Tibial nerve (tissue), 4 donors: ENCODE measurements around the gene PHTF2.

Experiments
- EP300 ChIP-seq, 2 donors: sonication (generic); formaldehyde crosslinking; IDR thresholded peaks; one replicate each; pipeline ENCODE4 v1.6.1; 2017; ENCODE audit warnings: antibody characterized with exemption in 2 of 2, mild to moderate bottlenecking in 1 of 2
- POLR2A ChIP-seq, 2 donors: fragments of 450-650 bp; IDR thresholded peaks; one replicate each; pipeline ENCODE4 v1.6.1; 2017; ENCODE audit warnings: antibody characterized with exemption in 2 of 2, mild to moderate bottlenecking in 2 of 2, moderate library complexity in 2 of 2
- TF ChIP-seq, protein P1 (sequence below), 5 experiments: fragments of 200-600 bp in 3 of 5; fragments of 450-650 bp in 2 of 5; sonication (generic) in 3 of 5; IDR thresholded peaks; one replicate each; pipeline ENCODE4 v1.5.1; 2016 to 2019; ENCODE audit warnings: antibody characterized with exemption in 5 of 5, mild to moderate bottlenecking in 3 of 5, moderate library complexity in 2 of 5

DNA sequence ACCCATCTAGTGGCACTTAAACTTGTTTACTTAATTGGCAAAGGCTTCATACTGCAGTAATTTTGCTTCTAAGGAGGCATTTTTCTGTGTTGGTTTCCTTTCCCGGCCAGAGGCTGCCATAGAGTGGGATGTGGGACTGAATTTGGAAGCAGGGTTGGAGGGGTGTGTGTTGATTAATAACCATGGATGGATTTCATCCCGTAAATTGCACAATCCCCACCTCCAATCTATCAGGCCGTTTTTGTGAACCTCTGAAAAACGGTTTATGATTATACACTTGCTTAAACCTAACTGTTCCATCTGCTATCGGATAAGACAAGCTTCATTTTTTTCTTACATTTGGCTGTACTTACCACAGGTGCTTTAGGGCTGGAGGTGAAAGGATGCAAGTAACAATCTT, 1.6 kb upstream of the PHTF2 start:
- TF ChIP-seq, protein P1, sequence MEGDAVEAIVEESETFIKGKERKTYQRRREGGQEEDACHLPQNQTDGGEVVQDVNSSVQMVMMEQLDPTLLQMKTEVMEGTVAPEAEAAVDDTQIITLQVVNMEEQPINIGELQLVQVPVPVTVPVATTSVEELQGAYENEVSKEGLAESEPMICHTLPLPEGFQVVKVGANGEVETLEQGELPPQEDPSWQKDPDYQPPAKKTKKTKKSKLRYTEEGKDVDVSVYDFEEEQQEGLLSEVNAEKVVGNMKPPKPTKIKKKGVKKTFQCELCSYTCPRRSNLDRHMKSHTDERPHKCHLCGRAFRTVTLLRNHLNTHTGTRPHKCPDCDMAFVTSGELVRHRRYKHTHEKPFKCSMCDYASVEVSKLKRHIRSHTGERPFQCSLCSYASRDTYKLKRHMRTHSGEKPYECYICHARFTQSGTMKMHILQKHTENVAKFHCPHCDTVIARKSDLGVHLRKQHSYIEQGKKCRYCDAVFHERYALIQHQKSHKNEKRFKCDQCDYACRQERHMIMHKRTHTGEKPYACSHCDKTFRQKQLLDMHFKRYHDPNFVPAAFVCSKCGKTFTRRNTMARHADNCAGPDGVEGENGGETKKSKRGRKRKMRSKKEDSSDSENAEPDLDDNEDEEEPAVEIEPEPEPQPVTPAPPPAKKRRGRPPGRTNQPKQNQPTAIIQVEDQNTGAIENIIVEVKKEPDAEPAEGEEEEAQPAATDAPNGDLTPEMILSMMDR (IDR thresholded peaks at IDR 0.05), result no peak
- no peak for TF ChIP-seq POLR2A (IDR thresholded peaks at IDR 0.05)
- no peak for TF ChIP-seq EP300 (IDR thresholded peaks at IDR 0.05)
